GM23338 (cell line): Measurements from ENCODE around the gene TBC1D14.

Experiments used
- CREB1 ChIP-seq: fragments of 250-450 bp; sonication (Bioruptor Pico); IDR thresholded peaks from 2 replicates; pipeline ENCODE4 v1.5.0; 2020; ENCODE audit warnings: low read depth, mild to moderate bottlenecking, moderate library complexity
- CTCF ChIP-seq, 2 experiments: fragments of 200-600 bp in 1 of 2; sonication (generic) in 1 of 2; conservative IDR thresholded peaks; 2 replicates each; pipeline versions ENCODE4 v1.5.1 to v1.6.1; 2016 to 2017; ENCODE audit warnings: antibody characterized with exemption in 2 of 2, low read depth in 2 of 2, mild to moderate bottlenecking in 2 of 2, moderate library complexity in 1 of 2
- ETS1 ChIP-seq: IDR thresholded peaks from 2 replicates; pipeline ENCODE4 v1.6.1; 2016; ENCODE audit warnings: antibody characterized with exemption
- EZH2 ChIP-seq: fragments of 200-600 bp; sonication (generic); IDR thresholded peaks from one replicate; pipeline ENCODE4 v1.8.0; 2017; ENCODE audit warnings: antibody characterized with exemption, mild to moderate bottlenecking, low read depth; ENCODE audit not compliant: unreplicated experiment
- EZH2phosphoT487 ChIP-seq: fragments of 200-600 bp; sonication (generic); IDR thresholded peaks from one replicate; pipeline ENCODE4 v1.8.1; 2018; ENCODE audit warnings: antibody characterized with exemption; ENCODE audit not compliant: unreplicated experiment
- JUNB ChIP-seq: IDR thresholded peaks from one replicate; pipeline ENCODE4 v1.6.1; 2016; ENCODE audit warnings: antibody characterized with exemption; ENCODE audit not compliant: unreplicated experiment
- NANOG ChIP-seq: IDR thresholded peaks from 2 replicates; pipeline ENCODE4 v1.6.1; 2016; ENCODE audit warnings: antibody characterized with exemption, borderline replicate concordance
- POLR2AphosphoS5 ChIP-seq: IDR thresholded peaks from 2 replicates; pipeline ENCODE4 v1.6.1; 2016; ENCODE audit warnings: antibody characterized with exemption, low read depth
- REST ChIP-seq: IDR thresholded peaks from one replicate; pipeline ENCODE4 v1.6.1; 2018; ENCODE audit warnings: antibody characterized with exemption; ENCODE audit not compliant: unreplicated experiment
- STAT1 ChIP-seq: IDR thresholded peaks from one replicate; pipeline ENCODE4 v1.6.1; 2016; ENCODE audit warnings: antibody characterized with exemption; ENCODE audit not compliant: unreplicated experiment
- ZNF114 ChIP-seq: fragments of 250-450 bp; sonication (Bioruptor Pico); IDR thresholded peaks from 2 replicates; pipeline ENCODE4 v1.5.0; 2020; ENCODE audit warnings: mild to moderate bottlenecking, moderate library complexity
- ZNF462 ChIP-seq: fragments of 250-450 bp; sonication (Bioruptor Pico); IDR thresholded peaks from 2 replicates; pipeline ENCODE4 v1.5.0; 2020; ENCODE audit warnings: mild to moderate bottlenecking, moderate library complexity

- TF ChIP-seq POLR2AphosphoS5: no peak
- TF ChIP-seq REST: no peak
- TF ChIP-seq CTCF (conservative IDR thresholded peaks at IDR 0.05; ENCODE audit: low read depth in 2 of 2): 0 out of 4 replicates have a peak, but pooled peaks of 1 of the 2 experiments have one; percentile 11
- TF ChIP-seq EZH2: no peak
- no peak for TF ChIP-seq JUNB
- no peak for TF ChIP-seq EZH2phosphoT487
- TF ChIP-seq CREB1 (CRISPR knock-in tag): no peak
- no peak for TF ChIP-seq STAT1
- no peak for TF ChIP-seq NANOG
- no peak for TF ChIP-seq ZNF462
- TF ChIP-seq ZNF114 (CRISPR knock-in tag): no peak
- no peak for TF ChIP-seq ETS1
These were observed 16.8 kb upstream of the TBC1D14 start for GRCh38 chr4:6892909-6893202.
